BLaER1 treated with 17β-estradiol and CSF1 and Interleukin-3, amounts not matched to agents 10 nM and 100 nM (cell line): ENCODE results near the gene AUTS2.

Experiments
- H3K27ac ChIP-seq, 11 experiments: shearing (Covaris generic); formaldehyde crosslinking; 2 replicates each; pipeline ENCODE4 v1.8.1; 2022
- H3K27me3 ChIP-seq, 11 experiments: shearing (Covaris generic); formaldehyde crosslinking; 2 replicates each; pipeline ENCODE4 v1.8.1; 2022
- H3K36me3 ChIP-seq, 11 experiments: shearing (Covaris generic); formaldehyde crosslinking; 2 replicates each; pipeline ENCODE4 v1.8.1; 2022
- H3K4me1 ChIP-seq, 10 experiments: shearing (Covaris generic); formaldehyde crosslinking; 2 replicates each; pipeline ENCODE4 v1.8.1; 2022
- H3K4me2 ChIP-seq, 11 experiments: shearing (Covaris generic); formaldehyde crosslinking; 2 replicates each; pipeline ENCODE4 v1.8.1; 2022
- H3K4me3 ChIP-seq, 10 experiments: shearing (Covaris generic); formaldehyde crosslinking; 2 replicates each; pipeline ENCODE4 v1.8.1; 2022
- H3K9ac ChIP-seq, 11 experiments: shearing (Covaris generic); formaldehyde crosslinking; 2 replicates each; pipeline ENCODE4 v1.8.1; 2022
- H3K9me3 ChIP-seq, 11 experiments: shearing (Covaris generic); formaldehyde crosslinking; replicated peaks in 1 of 11; 2 replicates each; pipeline ENCODE4 v1.8.1; 2022
- H4K20me1 ChIP-seq, 11 experiments: shearing (Covaris generic); formaldehyde crosslinking; 2 replicates each; pipeline ENCODE4 v1.8.1; 2022
- Cebpa-rat ChIP-seq, 11 experiments: shearing (Covaris generic); IDR thresholded peaks; 2 replicates each; pipeline ENCODE4 v1.8.1; 2022

Gene AUTS2

DNA sequence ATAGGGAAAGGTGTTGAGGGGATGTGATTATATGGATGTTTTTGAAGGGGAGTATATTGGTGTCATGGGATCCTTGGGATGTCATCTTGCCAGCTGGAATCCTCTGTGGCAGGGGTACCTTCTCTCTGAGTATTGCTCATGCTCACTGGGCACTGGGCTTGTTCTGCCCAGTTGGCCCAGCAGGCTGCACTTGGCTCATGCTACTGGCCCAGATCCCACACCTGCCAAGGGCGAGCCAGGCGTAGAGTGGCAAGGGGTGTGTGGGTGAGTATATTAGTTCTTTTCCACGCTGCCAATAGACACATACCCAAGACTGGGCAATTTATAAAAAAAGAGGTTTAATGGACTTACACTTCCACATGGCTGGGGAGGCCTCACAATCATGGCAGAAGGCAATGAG lies 311.9 kb downstream of the AUTS2 start:
- H3K9ac ChIP-seq, result no peak overlapping the region
- peaks cover 26 to 48% (median 35%) of the 10 kb centered on the region in 11 experiments for H3K9me3 ChIP-seq
- H3K27me3 ChIP-seq, result no peaks in the 10 kb centered on the region
- peak overlapping the region in 2 of 10 experiments; percentile 14 to 17; a peak in 1 of 20 replicates for H3K4me3 ChIP-seq
- no peak for TF ChIP-seq Cebpa-rat (IDR thresholded peaks at IDR 0.05)
- no peak overlapping the region for H3K4me2 ChIP-seq
- H3K4me1 ChIP-seq, result peaks cover 12 to 36% (median 33%) of the 10 kb centered on the region in 10 experiments
- no peak overlapping the region for H3K27ac ChIP-seq
- peaks cover 13 to 45% (median 26%) of the 10 kb centered on the region in 11 experiments for H3K36me3 ChIP-seq
- peaks cover 0 to 24% (median 11%) of the 10 kb centered on the region in 11 experiments; a peak in 11 of 22 replicates for H4K20me1 ChIP-seq

DNA sequence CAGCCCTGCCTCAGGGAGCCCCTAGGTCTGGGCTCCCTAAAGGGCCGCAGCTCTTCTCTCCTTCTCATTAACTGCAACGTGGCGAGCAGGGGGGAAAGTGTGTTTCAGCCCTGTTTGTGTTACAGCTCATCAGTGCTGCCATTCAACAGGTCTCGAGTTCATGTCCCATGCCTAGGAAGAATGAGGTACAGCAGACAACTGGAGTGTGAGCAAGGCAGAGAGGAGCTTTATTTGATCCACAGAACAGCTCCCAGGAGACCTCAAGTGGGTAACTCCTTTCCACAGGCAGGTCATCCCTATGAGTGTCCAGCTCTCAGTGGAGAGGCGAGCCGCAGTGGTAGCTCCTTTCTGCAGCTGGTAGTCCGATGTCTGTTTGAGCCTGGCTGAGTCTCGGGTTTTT lies 313.1 kb downstream of the AUTS2 start:
- peaks cover 26 to 50% (median 35%) of the 10 kb centered on the region in 11 experiments for H3K9me3 ChIP-seq
- H3K27ac ChIP-seq, result no peak overlapping the region
- H3K27me3 ChIP-seq, result no peaks in the 10 kb centered on the region
- no peak overlapping the region for H3K9ac ChIP-seq
- peak overlapping the region in 6 of 10 experiments; percentile 5 to 25 (median 14); a peak in 5 of 20 replicates for H3K4me3 ChIP-seq
- H3K36me3 ChIP-seq, result peaks cover 13 to 45% (median 26%) of the 10 kb centered on the region in 11 experiments
- peaks cover 0 to 18% (median 7%) of the 10 kb centered on the region in 11 experiments; a peak in 10 of 22 replicates for H4K20me1 ChIP-seq
- no peak overlapping the region for H3K4me2 ChIP-seq
- H3K4me1 ChIP-seq, result peaks cover 8 to 24% (median 21%) of the 10 kb centered on the region in 10 experiments
- TF ChIP-seq Cebpa-rat (IDR thresholded peaks at IDR 0.05), result no peak

DNA sequence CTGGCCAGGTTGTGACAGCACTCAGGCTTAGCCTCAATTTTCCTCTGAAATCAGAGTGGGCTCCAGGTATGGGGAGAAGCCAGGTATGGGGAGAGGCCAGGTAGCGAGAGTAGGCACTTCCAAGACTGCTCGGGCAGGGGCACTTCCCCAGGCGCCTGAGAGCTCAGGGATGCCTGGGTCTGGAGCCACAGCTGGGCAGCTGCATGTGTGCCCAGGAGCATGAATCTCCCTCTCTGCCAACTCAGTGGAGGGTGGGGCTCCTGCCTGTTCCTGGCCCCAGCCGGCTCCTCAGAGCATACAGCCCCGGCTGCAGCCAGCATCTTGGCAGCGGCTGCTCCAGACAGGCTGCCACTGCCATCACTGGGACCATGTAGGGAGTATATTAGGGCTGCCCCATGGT lies 313.9 kb downstream of the AUTS2 start:
- Histone ChIP-seq H3K36me3 (peaks cover 13 to 45% (median 26%) of the 10 kb centered on the region in 11 experiments), H3K4me2 (no peak overlapping the region), H3K27me3 (no peaks in the 10 kb centered on the region), H3K4me3 (0 out of 20 replicates have a peak overlapping the region, but pooled peaks of 1 of the 10 experiments have one; percentile 13), H3K9ac (no peak overlapping the region), H3K4me1 (peaks cover 0 to 16% (median 13%) of the 10 kb centered on the region in 10 experiments; a peak in 13 of 20 replicates), H3K9me3 (peaks cover 26 to 50% (median 35%) of the 10 kb centered on the region in 11 experiments), H3K27ac (no peak overlapping the region), H4K20me1 (peaks cover 0 to 12% (median under 1%) of the 10 kb centered on the region in 11 experiments; a peak in 8 of 22 replicates)
- no peak for TF ChIP-seq Cebpa-rat (IDR thresholded peaks at IDR 0.05)

DNA sequence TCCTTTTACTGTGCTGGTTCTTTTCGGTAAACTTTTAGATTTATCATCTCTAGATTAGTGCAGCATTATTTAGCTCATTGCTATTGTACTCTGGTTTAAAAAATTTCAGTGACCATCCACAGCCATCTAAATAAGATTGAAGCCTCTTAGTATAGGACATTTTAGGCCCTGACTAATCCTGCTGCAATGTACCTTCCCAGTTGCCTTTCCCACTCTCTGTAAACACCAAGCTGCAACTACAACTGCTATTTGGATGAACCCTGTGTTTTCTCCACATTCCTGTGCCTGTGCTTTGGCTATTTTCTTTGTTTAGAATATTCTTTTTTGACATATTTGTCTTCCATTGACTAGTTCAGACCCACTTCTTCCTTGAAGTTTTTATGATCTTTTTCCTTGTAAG lies 314.6 kb downstream of the AUTS2 start:
- no peak for TF ChIP-seq Cebpa-rat (IDR thresholded peaks at IDR 0.05)
- Histone ChIP-seq H3K9ac (no peak overlapping the region), H3K4me2 (no peak overlapping the region), H3K27me3 (no peaks in the 10 kb centered on the region), H4K20me1 (peaks cover 0 to 11% (median 0%) of the 10 kb centered on the region in 11 experiments; a peak in 6 of 22 replicates), H3K4me3 (no peak overlapping the region), H3K36me3 (peaks cover 13 to 45% (median 26%) of the 10 kb centered on the region in 11 experiments), H3K27ac (no peak overlapping the region), H3K9me3 (peaks cover 26 to 50% (median 35%) of the 10 kb centered on the region in 11 experiments), H3K4me1 (peaks cover 0 to 9% (median 7%) of the 10 kb centered on the region in 10 experiments; a peak in 10 of 20 replicates)

DNA sequence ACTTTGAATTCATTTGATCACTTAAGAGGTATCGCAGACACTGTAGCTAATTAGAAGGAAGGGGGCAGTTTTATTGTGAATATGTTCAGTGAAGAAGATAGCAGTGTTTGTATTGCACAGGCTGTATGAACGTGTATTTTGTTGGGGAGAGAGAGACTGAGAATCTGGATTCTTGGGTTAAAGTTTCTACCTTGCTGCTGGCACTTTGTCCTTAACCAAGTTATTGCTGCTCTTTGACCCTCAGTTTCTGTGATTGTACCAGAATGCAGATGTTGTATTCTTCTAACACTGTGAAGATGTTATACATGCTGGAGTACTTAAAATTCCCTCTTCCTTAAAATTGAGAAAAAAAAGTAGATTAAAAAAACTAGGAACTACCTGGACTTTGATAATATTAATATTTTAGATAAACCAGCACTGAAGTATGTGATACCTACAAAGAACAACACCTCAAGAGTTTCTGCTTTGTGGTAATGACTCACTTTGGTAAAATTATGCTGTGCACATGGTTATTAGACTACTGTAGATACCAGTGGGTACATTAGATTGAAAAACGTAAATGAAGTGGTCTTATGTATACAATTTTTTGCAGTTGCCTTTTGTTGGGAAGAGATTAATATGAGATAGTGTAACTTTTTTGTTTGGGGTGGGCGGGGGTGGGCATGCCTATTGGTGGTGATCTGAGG lies 321.3 kb downstream of the AUTS2 start:
- H3K36me3 ChIP-seq, result peaks cover 0 to 8% (median 0%) of the 10 kb centered on the region in 11 experiments; a peak in 3 of 22 replicates
- TF ChIP-seq Cebpa-rat (IDR thresholded peaks at IDR 0.05), result no peak
- H3K9ac ChIP-seq, result no peak overlapping the region
- no peaks in the 10 kb centered on the region for H3K27me3 ChIP-seq
- H3K9me3 ChIP-seq, result peaks cover 2 to 10% (median 4%) of the 10 kb centered on the region in 11 experiments; a peak in 15 of 22 replicates
- H3K4me2 ChIP-seq, result no peak overlapping the region
- H4K20me1 ChIP-seq, result peaks cover 0 to 19% (median 0%) of the 10 kb centered on the region in 11 experiments; a peak in 7 of 22 replicates
- H3K27ac ChIP-seq, result no peak overlapping the region
- no peak overlapping the region for H3K4me3 ChIP-seq
- H3K4me1 ChIP-seq, result no peaks in the 10 kb centered on the region

DNA sequence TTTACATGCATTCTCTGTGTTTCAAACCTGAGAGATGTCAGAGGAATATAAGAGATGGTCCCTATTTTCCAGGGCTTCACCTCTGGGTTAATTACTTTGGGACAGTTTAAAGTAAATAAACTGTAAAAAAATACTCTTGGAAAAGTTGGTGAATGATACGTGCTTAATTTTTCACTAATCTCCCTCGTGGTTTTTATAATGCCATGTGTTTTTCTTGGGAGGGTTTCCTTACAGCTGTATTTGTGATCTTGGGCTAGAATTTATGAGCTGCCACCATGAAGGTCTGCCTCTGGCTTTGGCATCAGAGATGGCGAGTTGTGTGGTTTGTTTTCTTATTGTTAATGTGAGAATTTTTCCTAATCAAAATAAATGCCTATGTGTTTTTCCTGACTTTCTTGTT lies 322.5 kb downstream of the AUTS2 start:
- H3K36me3 ChIP-seq, result peaks cover 0 to 10% (median 4%) of the 10 kb centered on the region in 11 experiments; a peak in 5 of 22 replicates
- no peak overlapping the region for H3K4me3 ChIP-seq
- H3K9me3 ChIP-seq, result peaks cover 14 to 20% (median 16%) of the 10 kb centered on the region in 11 experiments
- no peak overlapping the region for H3K4me2 ChIP-seq
- no peak overlapping the region for H3K27ac ChIP-seq
- H3K27me3 ChIP-seq, result no peaks in the 10 kb centered on the region
- no peaks in the 10 kb centered on the region for H3K4me1 ChIP-seq
- no peak overlapping the region for H3K9ac ChIP-seq
- TF ChIP-seq Cebpa-rat (IDR thresholded peaks at IDR 0.05), result no peak
- peaks cover 0 to 17% (median 0%) of the 10 kb centered on the region in 11 experiments; a peak in 6 of 22 replicates for H4K20me1 ChIP-seq

DNA sequence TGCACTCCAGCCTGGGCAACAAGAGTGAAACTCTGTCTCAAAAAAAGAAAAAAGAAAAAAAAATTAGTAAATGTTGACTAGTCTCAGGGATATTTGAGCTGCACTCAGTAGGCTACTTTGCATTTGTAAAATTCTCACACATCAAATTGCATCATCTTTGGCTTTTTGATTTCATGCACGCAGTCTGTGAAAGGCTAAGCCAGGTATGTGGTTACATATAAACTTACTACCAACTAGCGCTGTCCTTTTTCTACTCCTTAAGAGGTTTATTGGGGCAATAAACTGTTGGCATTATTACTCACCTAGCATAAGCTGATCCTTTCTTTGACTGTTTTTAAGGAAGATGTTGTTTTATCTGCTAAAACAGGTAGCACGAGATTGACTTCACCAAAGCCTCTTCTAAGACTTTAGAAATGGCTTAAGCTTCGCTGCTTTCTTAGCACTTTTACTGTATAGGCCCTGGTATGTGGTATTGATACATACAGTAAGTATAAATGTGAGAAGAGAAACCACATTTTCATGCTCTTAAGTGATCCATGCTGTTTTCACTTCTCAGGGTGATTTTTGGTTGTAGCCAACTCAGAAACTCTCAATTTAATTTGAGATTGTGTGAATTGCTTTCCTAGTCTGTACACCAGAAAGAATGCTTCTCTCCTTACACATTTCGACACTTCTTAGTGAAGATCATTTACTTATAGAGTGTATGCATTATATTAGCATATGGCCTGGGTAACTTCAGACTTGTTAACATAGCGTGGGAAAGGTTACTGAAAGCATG lies 323.9 kb downstream of the AUTS2 start:
- peaks cover 0 to 14% (median 6%) of the 10 kb centered on the region in 11 experiments; a peak in 16 of 22 replicates for H3K36me3 ChIP-seq
- no peak overlapping the region for H3K27ac ChIP-seq
- no peaks in the 10 kb centered on the region for H3K4me1 ChIP-seq
- no peaks in the 10 kb centered on the region for H3K27me3 ChIP-seq
- peaks cover 19 to 30% (median 22%) of the 10 kb centered on the region in 11 experiments for H3K9me3 ChIP-seq
- H3K9ac ChIP-seq, result no peak overlapping the region
- H3K4me3 ChIP-seq, result no peak overlapping the region
- H4K20me1 ChIP-seq, result peaks cover 0 to 8% (median 0%) of the 10 kb centered on the region in 11 experiments; a peak in 6 of 22 replicates
- TF ChIP-seq Cebpa-rat (IDR thresholded peaks at IDR 0.05), result no peak
- H3K4me2 ChIP-seq, result no peak overlapping the region

DNA sequence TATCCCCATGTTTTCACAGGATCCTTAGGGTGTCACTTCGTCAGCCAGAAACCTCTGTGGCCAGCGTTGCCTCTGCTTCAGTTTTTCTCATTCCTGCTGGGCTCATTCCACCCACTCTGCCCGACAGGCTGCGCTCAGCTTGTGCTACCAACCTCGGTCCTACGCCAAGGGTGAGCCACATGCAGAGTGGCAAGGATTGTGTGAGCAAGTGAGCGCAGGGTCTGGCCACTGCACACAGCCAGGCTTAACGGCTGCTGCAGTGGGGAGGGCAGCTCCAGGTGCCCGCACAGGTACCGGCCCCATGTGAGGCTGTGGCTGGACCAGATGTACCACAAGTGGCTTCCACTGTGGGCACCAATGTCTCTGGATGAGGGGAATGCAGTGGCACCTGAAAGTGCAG lies 329.2 kb downstream of the AUTS2 start:
- Histone ChIP-seq H3K9ac (no peak overlapping the region), H3K4me2 (no peak overlapping the region), H3K4me1 (peaks cover 0 to 12% (median 6%) of the 10 kb centered on the region in 10 experiments; a peak in 8 of 20 replicates), H3K27me3 (no peaks in the 10 kb centered on the region), H4K20me1 (peaks cover 0 to 34% (median 14%) of the 10 kb centered on the region in 11 experiments; a peak in 10 of 22 replicates), H3K9me3 (peaks cover 33 to 44% (median 38%) of the 10 kb centered on the region in 11 experiments), H3K27ac (no peak overlapping the region), H3K36me3 (peaks cover 10 to 27% (median 19%) of the 10 kb centered on the region in 11 experiments), H3K4me3 (peak overlapping the region in 3 of 10 experiments; percentile 2 to 12 (median 9); a peak in 2 of 20 replicates)
- no peak for TF ChIP-seq Cebpa-rat (IDR thresholded peaks at IDR 0.05)
